GM18505 (cell line): ENCODE results near the gene SRSF8.
A peak's percentile ranks its signal among the peaks of the same experiment; 100 is the strongest.

Experiments used
- ATAC-seq: cut with Tn5 transposase; IDR thresholded peaks from one replicate; pipeline ENCODE4 v1.9.1; 2021; ENCODE audit not compliant: unreplicated experiment
- POLR2A ChIP-seq: IDR thresholded peaks from 4 replicates; pipeline ENCODE4 v1.6.1; 2011; ENCODE audit warnings: borderline replicate concordance; ENCODE audit not compliant: insufficient read depth, insufficient read length; ENCODE audit errors: extremely low read depth

The SRSF8 gene

DNA sequence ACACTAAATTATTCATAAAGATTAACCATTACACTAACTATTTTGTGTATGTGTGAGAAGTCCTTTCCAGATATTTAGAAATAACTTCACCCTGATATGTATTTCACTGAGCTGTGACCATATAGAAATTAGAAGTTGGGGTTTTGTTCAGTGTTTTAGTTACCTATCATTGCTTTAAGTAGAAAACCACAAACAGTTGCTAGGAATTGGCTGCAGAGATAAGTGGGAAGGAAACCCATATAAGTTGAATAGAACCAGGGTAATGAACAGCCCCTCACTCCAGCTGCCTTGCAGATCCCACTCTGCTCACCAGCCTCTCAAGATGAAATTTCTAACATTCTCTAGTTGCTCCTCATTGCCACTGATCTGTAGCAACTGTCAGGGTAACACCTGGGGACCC lies 10.3 kb downstream of the SRSF8 start:
- ATAC-seq: no peak
- no peak for TF ChIP-seq POLR2A

DNA sequence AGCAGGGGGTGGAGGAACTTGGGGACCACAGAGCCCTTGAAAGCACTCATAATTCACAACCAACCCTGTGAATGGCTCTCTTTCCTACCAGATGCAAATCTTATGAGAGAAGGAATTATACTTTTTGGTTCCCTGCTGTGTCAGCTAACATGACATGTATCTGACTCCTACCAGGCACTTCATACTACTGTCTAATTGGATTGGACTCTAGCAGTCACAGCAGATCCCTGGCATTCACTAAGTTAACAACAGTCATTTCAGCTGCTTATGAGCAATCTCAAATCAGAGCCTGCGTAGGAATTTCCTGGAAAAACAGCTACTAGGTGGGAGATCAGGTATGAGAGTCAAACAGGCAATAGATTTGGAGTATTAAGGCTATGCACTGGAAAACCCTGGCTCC lies 11.8 kb downstream of the SRSF8 start:
- TF ChIP-seq POLR2A: no peak
- no peak for ATAC-seq

DNA sequence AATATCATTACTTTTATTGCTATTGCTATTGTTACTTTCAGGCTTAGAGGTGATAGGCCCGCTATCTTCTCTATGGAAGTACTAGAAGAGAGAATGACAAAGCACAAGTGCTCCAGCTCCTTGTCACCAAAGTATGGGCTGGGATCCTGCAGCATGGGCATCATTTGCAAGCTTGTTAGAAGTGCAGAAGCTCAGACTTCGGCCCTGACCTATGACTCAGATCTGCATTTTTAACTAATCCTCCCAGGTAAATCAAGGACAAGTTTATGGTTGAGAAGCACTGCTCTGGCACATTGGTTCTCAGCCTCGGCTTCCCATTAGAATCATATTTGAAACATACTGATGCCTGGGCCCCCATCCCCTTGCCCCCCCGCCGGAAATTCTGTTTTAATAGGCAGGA lies 14.3 kb downstream of the SRSF8 start:
- ATAC-seq: no peak
- no peak for TF ChIP-seq POLR2A

DNA sequence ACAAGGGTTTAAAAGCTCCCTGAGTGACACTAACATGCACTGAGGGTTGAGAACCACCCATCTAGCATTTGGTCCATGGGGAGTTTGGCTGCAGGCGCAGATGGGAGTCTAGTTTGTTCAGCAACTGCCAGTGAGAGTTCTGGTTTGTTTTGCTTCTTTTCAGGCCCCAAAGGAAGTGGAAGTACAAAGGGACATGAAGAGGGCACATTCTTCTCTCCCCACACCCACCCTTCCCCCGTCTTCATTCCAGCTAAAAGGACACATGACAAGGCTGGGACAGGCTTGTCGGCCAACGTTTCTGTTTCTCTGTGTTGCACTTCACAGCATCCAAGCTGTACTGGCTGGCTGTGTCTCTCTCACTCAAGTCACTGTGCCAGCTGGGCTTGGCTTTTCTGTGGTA lies 14.7 kb downstream of the SRSF8 start:
- ATAC-seq: no peak
- no peak for TF ChIP-seq POLR2A

DNA sequence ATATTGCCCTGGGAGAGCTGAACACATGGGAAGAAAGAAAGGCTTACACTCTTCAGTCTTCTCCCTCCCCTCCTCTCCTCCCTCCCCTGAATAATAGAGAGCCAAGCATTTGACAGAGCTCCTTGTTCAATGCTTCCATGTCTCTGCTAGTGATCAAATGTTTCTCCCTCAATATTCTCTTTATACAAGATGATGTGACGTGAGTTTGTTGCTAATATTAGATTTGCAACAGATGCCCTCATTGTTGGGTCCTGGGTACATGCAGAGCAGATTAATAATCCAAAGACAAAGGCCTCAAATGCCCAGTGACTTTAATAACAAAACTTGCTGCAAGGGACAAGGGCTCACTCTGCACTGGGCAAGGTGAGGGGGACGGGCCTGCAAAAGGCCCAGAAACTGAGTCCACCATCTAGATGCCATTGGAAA lies 15.9 kb downstream of the SRSF8 start:
- TF ChIP-seq POLR2A: no peak
- no peak for ATAC-seq

DNA sequence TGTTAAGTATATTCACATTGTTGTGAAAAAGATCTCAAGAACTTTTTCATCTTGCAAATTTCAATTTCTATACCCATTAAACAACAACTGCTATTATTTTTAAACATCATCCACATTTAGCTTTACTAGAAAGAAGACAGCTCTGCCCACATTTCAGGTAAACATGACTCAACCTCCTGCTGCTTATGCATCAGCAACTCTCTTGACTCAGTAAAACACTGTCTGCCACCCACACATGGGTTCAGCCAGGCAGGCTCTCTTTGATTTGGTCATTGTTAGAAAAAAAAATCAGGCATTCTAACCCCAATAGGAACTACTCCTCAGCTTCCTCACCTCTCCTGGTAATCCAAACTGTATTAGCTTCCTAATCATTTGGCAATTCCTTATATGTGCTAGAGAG lies 17.8 kb downstream of the SRSF8 start:
- no peak for TF ChIP-seq POLR2A
- peak; percentile 46 for ATAC-seq

DNA sequence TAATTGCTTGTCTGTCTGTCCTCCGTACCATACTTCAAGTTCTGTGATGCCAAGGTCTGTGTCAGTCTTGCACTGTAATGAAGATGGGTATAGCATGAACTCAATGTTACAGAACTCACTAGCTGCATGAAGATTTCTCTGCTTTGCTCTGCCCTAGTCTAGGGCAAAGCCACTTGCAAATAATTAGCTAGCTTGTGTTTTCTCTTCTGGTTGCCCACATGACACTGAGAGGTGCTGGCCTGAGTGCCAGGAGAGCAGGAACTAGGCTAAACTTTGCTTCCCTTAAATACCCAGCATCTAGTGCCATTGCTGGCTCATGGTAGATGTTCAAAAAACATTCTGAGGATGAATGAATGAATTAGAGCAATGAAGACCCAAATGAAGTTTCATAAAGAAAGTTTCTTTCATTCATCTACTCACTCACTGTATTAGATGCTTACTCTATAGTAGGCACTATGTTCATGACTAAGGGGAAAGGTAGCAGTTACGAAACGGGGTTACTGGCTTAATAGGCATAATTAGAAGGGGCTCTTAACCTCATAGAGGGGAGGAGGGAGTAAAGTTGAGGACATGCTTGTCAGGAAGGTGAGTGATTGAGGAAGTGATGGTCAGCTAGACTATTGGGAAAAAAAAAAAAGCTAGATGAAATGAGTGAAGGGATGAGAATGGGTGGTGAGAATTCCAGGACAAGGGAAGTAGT lies 18.5 kb downstream of the SRSF8 start:
- no peak for TF ChIP-seq POLR2A
- ATAC-seq: no peak

DNA sequence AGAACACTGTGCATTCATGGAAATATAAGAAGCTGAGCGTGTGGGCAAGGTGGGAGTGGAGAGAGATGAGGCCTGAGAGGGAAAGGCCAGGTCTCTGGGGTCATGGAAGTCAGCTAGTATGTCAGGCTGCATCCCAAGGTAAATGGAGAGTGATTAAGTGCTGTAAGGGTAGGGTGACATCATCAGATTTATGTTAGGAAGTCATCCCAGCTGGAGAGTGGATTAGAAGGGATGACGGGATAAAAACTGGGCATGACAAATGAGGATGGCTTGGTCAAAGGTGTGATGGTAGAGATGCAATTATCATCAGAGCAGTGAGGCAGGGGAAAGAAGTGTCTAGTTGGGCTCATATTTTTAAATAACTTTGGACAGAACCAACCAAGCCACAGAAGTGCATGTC lies 19.4 kb downstream of the SRSF8 start:
- TF ChIP-seq POLR2A: no peak
- no peak for ATAC-seq

DNA sequence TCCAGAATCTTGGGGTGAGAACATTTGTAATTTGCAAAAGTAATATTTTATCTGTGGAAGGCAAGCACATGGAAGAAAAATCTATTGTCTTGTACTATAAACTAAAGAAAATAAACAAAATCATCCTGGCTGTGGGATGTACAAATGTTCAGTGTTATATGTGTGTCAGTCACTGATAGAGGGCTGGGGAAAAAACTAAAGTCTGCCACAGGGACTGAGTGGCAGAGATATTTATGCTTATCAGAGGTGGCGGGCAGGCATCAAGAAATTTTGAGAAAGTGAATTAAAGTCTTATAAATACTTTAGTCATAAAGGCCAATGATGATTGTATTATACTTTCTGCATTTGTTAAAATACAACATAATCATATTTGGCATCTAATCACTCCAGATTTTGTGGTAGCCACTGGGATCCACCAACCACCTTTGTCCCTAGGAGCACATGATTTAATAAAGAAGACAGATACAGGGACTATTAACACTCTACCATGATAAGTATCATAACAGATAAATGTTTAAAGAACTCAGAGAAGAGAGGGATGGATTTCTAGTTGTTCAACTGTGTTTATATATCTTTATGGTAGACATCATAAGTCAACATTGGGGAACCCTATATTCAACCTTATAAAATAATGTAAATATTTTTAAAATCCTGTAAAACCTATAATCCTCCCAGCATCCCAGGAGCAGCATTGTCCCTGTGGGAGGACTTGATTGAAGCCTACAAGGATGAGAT lies 20.3 kb downstream of the SRSF8 start:
- no peak for ATAC-seq
- no peak for TF ChIP-seq POLR2A

DNA sequence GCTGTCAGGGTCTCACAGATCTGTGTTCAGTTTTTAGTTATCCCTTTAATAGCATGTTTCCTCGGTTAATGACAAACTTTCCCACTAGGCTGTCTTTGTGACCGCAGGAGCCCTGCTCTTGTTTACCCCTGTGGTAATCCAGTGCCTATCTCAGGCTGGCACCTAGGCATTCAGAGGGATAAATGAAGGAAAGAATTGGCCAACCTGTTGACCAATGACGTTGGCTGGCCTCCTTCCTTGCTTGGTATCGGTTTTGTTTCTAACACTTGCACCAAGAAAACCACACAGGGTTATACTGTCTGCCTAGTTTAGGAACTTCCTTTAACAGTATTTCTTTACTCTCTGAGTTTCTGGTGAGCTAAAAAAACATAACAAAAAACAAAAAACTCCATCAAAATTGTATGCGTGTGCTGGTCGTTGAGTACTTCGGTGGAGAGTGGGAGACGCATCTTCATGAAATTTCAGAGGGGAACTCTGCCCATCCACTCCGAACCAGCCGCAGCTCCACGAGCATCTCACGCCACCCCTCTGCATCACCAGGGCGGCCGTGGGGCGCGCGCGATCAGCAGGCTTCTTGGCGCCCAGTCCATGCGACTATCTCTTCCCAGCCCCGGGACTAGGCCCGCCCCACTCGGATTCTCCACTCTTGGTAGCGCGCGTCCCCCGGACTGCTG lies 22.4 kb downstream of the SRSF8 start:
- ATAC-seq: peak; percentile 43
- no peak for TF ChIP-seq POLR2A

DNA sequence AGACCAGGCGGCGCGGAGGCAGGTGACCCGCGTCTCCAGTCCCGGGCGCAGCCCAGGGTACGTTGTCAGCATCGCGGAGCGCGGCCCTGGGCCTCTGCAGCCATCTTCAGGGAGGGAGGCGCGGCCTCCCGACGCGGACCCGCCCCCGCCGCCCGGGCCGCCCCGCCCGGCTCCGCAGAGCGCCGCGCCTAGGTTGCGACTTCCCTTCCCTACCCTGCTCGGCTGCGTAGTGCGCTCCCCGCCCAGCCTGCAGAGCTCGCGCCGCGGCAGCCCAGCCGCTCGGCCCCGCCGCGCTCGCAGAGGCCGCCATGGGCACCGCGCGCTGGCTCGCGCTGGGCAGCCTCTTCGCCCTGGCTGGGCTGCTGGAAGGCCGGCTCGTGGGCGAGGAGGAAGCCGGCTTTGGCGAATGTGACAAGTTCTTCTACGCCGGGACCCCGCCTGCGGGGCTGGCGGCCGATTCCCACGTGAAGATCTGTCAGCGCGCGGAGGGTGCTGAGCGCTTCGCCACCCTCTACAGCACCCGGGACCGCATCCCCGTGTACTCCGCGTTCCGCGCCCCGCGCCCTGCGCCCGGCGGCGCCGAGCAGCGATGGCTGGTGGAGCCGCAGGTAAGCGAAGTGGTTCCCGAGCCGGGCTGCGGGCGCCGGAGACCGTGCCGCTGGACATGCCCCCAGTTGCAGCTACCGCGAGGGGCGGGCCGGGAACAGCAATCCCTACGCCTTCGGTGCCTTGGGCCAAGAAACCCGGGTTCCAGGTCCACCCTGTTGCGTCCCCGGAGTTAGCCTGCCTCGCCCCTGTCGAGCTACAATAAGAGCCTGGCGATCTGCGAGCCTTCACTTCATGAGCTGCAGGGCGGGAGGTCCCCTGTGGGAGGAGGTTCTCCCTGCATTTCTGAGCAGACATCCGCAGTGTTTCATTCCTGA lies 23.2 kb downstream of the SRSF8 start, which contains the start of gene ENDOD1:
Gene ENDOD1 (plus strand): TSS at position 227 of the 923 bp plus-strand sequence. CDS start 82 bp downstream, at position 309.
- TF ChIP-seq POLR2A: peak; percentile 89
- peak; percentile 89 for ATAC-seq

DNA sequence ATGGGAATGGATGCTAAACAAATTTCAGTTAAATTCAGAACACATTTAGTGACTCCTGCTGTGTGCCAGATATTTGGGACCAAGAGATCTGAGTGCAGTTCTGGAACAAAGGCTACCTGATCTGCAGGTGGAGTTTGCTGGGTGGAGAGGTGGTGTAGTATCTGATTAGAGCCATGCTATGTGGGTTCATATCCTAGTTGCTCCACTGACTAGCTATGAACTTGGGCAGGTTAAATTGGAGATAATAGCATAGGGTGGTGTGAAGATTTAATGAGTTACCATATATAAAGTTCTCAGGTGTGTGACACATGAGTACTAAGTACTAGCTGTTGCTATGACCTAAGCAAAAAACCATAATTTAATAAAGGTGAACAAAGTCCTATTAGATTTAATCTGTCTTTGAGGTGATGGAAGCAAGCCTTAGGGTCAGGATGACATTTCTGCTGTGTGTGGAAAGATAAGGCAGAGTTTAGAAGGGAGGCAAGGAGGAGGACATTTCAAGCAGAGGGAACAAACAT lies 25.0 kb downstream of the SRSF8 start:
- ATAC-seq: no peak

DNA sequence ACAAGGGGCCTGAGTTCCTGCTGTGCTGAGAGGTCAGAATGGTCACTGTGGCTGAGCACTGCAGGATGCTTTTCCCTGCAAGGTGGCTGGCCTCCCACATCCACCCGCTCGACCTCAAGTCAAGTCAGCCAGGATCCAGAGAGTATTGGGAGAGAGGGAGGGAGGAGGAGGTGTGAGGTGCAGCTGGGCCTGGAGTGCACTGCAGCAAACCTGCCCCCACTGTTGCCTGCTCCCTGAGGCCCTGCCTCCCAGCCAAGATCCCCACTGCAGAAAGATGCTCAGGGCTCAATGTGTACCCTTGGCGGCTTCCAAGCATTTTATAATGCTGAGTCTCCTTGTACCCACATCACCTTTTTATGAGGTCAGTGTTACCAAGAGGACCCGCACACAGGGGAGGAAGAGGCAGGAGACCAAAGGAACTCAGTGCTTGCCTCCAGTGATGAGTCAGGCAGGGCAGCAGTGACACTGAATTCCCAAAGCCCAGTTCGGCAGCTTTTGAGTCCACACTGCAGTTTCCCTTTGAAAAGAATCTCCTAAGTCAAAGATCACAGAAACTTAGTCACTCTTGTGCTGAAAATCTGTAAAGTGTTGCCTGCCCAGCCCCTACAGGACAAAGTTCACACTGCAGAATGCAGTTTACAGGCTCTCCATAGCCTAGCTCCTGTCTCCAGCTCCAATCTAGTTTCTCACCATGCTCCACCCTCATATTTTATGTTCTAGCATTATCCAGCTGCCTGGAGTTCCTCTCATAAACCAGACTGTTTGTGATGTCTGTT lies 26.0 kb downstream of the SRSF8 start:
- ATAC-seq: no peak
- TF ChIP-seq POLR2A: no peak

More for the DNA sequence above, 25.0 kb downstream of the SRSF8 start:
- TF ChIP-seq POLR2A: no peak

DNA sequence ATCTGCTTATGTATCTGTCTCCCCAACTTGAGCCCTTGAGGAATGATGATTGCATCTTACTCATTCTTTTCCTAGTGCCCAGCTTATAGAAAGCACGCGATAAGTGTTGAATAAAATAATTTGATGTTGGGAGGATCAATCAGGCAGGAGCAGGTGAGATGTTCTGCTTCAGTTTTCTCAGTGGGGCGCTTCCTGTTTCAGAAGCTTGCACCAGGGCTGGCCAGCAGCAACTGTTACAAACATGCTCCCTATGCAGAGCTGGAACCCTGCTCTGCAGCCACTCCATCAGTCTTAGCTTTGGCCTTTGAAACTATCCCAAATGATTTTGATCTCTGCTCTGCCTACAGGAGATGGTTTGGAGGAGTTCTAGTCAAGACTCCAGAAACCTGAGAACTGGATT lies 26.8 kb downstream of the SRSF8 start:
- no peak for ATAC-seq
- TF ChIP-seq POLR2A: no peak
